Measurements from ENCODE around the gene SLC4A5. TPM values are rescaled to one million over a fixed set of nuclear protein-coding genes. Genes with fewer than 3 reads are reported as not detected.

The SLC4A5 gene
- total RNA-seq, 4 donors from 2014 or later: 2.2 to 8.7 (median 5.1) TPM

GRCh38 chr2:74366036-74366435 lies 22.8 kb upstream of the SLC4A5 start:
- TF ChIP-seq CTCF (IDR thresholded peaks at IDR 0.05; ENCODE audit: low read depth): no peak

- TF ChIP-seq CTCF (IDR thresholded peaks at IDR 0.05; ENCODE audit: low read depth): no peak
Observed at GRCh38 chr2:74364533-74365505, 21.6 kb upstream of the SLC4A5 start.

- no peak for TF ChIP-seq CTCF (IDR thresholded peaks at IDR 0.05; ENCODE audit: low read depth)
Observed at GRCh38 chr2:74361327-74361726, 18.1 kb upstream of the SLC4A5 start.

GRCh38 chr2:74357627-74358026 lies 14.4 kb upstream of the SLC4A5 start:
- no peak for TF ChIP-seq CTCF (IDR thresholded peaks at IDR 0.05; ENCODE audit: low read depth)

GRCh38 chr2:74349889-74350288 lies 6.7 kb upstream of the SLC4A5 start:
- no peak for TF ChIP-seq CTCF (IDR thresholded peaks at IDR 0.05; ENCODE audit: low read depth)

- TF ChIP-seq CTCF (IDR thresholded peaks at IDR 0.05; ENCODE audit: low read depth): no peak
Observed at GRCh38 chr2:74347742-74348141, 4.5 kb upstream of the SLC4A5 start.

- TF ChIP-seq CTCF (IDR thresholded peaks at IDR 0.05; ENCODE audit: low read depth): no peak
Observed at GRCh38 chr2:74347303-74347702, 4.1 kb upstream of the SLC4A5 start.
